Measurements from ENCODE around the gene KLHL29.

- TF ChIP-seq CTCF (IDR thresholded peaks at IDR 0.05; ENCODE audit: low read depth, low read length, poor library complexity, severe bottlenecking) (no peak), EZH2phosphoT487 (IDR thresholded peaks at IDR 0.05; ENCODE audit: borderline replicate concordance, low read length) (no peak)
Observed at GRCh38 chr2:23632831-23633395, 247.9 kb downstream of the KLHL29 start.
